GM21367 (cell line): ENCODE measurements around the gene ZBTB5.
"Not testable (repeated sequence)": the region's sequence is repeated elsewhere in the genome, so short reads cannot be mapped to it uniquely, and the experiment has no call there.

ENCODE experiments used
- ATAC-seq: cut with Tn5 transposase; IDR thresholded peaks from one replicate; pipeline ENCODE4 v1.9.1; 2021; ENCODE audit not compliant: unreplicated experiment

The ZBTB5 gene

GRCh38 chr9:37408933-37409710, 56.1 kb downstream of the ZBTB5 start:
- peak; percentile 77 for ATAC-seq

GRCh38 chr9:37407468-37407867, 57.8 kb downstream of the ZBTB5 start:
- ATAC-seq = no peak

GRCh38 chr9:37406603-37407401, 58.4 kb downstream of the ZBTB5 start:
- ATAC-seq = no peak

GRCh38 chr9:37405764-37406380, 59.4 kb downstream of the ZBTB5 start:
- no peak for ATAC-seq

- ATAC-seq = no peak
Measured at GRCh38 chr9:37405350-37405749, 59.9 kb downstream of the ZBTB5 start.

GRCh38 chr9:37404590-37404989, 60.7 kb downstream of the ZBTB5 start:
- no peak for ATAC-seq

- ATAC-seq = no peak
Measured at GRCh38 chr9:37399336-37399735, 65.9 kb downstream of the ZBTB5 start.

GRCh38 chr9:37398464-37399025, 66.7 kb downstream of the ZBTB5 start:
- no peak for ATAC-seq

- not testable (repeated sequence) for ATAC-seq
Measured at GRCh38 chr9:37397948-37398347, 67.3 kb downstream of the ZBTB5 start.

GRCh38 chr9:37395663-37396062, 69.6 kb downstream of the ZBTB5 start:
- no peak for ATAC-seq

- no peak for ATAC-seq
Measured at GRCh38 chr9:37395229-37395628, 70.0 kb downstream of the ZBTB5 start.

- no peak for ATAC-seq
Measured at GRCh38 chr9:37392272-37392671, 73.0 kb downstream of the ZBTB5 start.

- ATAC-seq = peak; percentile 73
Measured at GRCh38 chr9:37390759-37391158, 74.5 kb downstream of the ZBTB5 start.
